Activated T-cell treated with anti-CD3 and anti-CD28 coated beads, Interleukin-2, amount 50 U/mL, for 4 hours (primary cell): ENCODE results near the gene DLGAP1. TPM values are rescaled to one million over a fixed set of nuclear protein-coding genes. Genes with fewer than 3 reads are reported as not detected.
A peak's percentile ranks its signal among the peaks of the same experiment; 100 is the strongest.

Experiments used
- ATAC-seq, 2 donors: fragments of 200-7000 bp; cut with Tn5 transposase; one replicate each; pipeline ENCODE4 v1.10.0; 2021
- DNase-seq: peaks from one replicate; pipeline ENCODE4 v3.0.0-alpha.2; 2020
- H3K27me3 Mint-ChIP-seq: one replicate; pipeline ENCODE4 v1.8.0; 2021; ENCODE audit warnings: low read depth, mixed read lengths
- H3K36me3 Mint-ChIP-seq: one replicate; pipeline ENCODE4 v1.8.0; 2022; ENCODE audit warnings: mixed read lengths; ENCODE audit not compliant: insufficient read depth
- H3K4me1 Mint-ChIP-seq: one replicate; pipeline ENCODE4 v1.8.0; 2021; ENCODE audit warnings: low read depth, mixed read lengths
- H3K4me3 Mint-ChIP-seq: one replicate; pipeline ENCODE4 v1.8.0; 2021; ENCODE audit warnings: mild to moderate bottlenecking, moderate library complexity, mixed read lengths
- H3K9me3 Mint-ChIP-seq: one replicate; pipeline ENCODE4 v1.8.0; 2021; ENCODE audit warnings: mixed read lengths
- total RNA-seq, 3 donors: library from RNA; stranded (reverse); gene quantifications; one replicate each; pipeline ENCODE4 v1.2.1, GENCODE V29; 2021

DLGAP1 gene
- total RNA-seq, 3 donors from 2014 or later: 0.16 TPM; not detected in 2

- no peaks in the 10 kb centered on the region for H3K9me3 Mint-ChIP-seq
- H3K27me3 Mint-ChIP-seq: peaks cover 7% of the 10 kb centered on the region
- no peaks in the 10 kb centered on the region for H3K4me1 Mint-ChIP-seq
- DNase-seq: no peak
- no peaks in the 10 kb centered on the region for H3K36me3 Mint-ChIP-seq
- no peak for ATAC-seq
- no peak overlapping the region for H3K4me3 Mint-ChIP-seq
These were observed 488.9 kb downstream of the DLGAP1 start for GRCh38 chr18:3966246-3966641.

DNA sequence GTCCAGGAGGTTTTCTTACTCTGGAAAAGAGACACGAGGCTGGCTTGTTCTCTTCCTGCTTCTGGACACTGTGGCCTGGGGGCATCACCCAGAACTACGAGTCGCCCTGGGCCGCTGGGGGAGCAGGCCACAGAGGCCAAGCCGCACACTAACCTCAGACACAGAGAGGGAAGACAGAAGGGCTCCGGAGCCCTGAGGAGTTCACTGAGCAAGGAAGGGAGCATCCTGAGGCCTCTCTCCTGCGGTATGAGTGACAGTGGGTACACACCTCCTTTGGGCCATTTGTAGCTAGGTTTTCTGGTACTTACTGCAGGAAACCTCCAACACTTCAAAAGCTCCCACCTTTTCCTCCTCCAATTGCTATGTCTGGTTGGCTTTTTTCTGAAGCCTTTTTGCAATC is 494.1 kb downstream of the DLGAP1 start:
- ATAC-seq: no peak
- peaks cover 11% of the 10 kb centered on the region for H3K27me3 Mint-ChIP-seq
- no peak overlapping the region for H3K4me3 Mint-ChIP-seq
- no peaks in the 10 kb centered on the region for H3K4me1 Mint-ChIP-seq
- DNase-seq: no peak
- H3K36me3 Mint-ChIP-seq: no peaks in the 10 kb centered on the region
- H3K9me3 Mint-ChIP-seq: no peaks in the 10 kb centered on the region

DNA sequence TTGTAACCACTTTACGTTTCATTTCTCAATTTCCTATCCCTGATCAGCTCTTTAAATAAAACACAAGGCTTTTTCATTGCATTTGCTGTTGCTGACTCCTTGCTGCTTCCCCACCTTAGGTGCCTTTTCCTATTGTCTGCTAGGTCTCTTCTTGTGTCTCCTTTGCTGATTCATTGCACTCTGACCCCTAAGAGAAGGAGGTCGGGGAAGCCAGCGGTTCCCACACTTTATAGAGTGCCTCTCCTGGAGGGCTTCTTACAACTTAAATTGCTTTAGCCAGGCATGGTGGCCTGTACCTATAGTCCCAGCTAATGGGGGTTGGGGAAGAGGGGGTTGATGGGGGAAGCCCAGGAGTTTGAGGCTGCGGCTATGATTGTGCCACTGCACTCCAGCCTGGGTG is 495.0 kb downstream of the DLGAP1 start:
- no peaks in the 10 kb centered on the region for H3K9me3 Mint-ChIP-seq
- no peaks in the 10 kb centered on the region for H3K36me3 Mint-ChIP-seq
- no peaks in the 10 kb centered on the region for H3K4me1 Mint-ChIP-seq
- H3K27me3 Mint-ChIP-seq: peaks cover 11% of the 10 kb centered on the region
- no peak for DNase-seq
- no peak overlapping the region for H3K4me3 Mint-ChIP-seq
- ATAC-seq: no peak

DNA sequence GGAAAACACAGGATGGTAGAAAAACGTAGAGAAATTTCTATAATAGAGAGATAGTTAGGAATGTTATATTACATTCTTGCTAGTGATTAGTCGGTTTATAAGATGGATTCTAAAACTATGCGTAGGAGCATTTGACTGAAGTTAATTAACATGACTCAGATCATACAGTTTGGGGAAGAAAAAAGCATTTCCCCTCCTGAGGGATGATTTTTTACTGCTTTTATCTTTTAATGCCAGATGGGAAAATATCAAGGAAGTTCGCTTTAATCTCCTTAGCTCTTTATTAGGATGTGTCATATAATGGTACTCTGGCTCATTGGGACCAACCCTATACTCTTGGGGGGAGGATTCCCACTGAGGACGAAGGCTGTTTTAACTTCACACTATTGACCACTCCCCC is 503.1 kb downstream of the DLGAP1 start:
- Mint-ChIP-seq H3K9me3 (no peaks in the 10 kb centered on the region), H3K27me3 (peaks cover 2% of the 10 kb centered on the region), H3K4me3 (no peak overlapping the region), H3K36me3 (no peaks in the 10 kb centered on the region), H3K4me1 (no peaks in the 10 kb centered on the region)
- no peak for DNase-seq
- ATAC-seq: no peak

DNA sequence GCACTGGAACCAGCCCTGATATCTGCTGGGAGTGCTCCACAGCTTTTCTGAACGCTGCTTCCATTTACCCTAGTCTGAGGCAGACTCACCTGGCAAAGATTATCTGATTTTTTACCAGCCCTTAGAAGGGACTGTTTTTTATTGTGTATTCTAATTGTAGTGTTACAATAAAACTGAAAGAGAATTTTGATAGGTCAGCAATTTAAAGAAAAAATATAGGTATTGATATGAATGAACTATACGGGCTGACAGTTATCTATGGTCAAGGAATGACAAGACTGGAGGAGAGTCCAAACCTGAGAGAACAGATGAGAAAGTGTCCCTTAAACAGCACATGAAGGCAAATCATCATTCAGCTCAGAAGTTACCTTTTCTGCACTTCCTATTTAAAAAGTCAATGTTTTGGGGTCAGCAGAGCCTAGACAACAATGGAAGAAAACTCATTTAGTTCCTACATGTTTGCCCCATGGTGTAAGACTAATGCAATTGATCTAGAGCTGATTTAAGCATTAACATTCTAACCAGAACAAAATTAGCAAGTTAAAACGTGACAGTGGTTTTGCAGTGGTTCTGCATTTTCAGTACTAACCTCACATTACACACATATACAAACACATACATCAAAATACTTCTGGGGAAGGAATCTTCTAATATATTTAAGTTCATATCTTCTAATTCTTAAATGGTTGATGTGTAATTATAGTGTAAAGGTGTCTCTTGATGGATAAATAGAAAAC is 504.3 kb downstream of the DLGAP1 start:
- H3K9me3 Mint-ChIP-seq: no peaks in the 10 kb centered on the region
- no peak for ATAC-seq
- no peak overlapping the region for H3K4me3 Mint-ChIP-seq
- no peak for DNase-seq
- no peaks in the 10 kb centered on the region for H3K36me3 Mint-ChIP-seq
- H3K27me3 Mint-ChIP-seq: peaks cover 2% of the 10 kb centered on the region
- H3K4me1 Mint-ChIP-seq: no peaks in the 10 kb centered on the region

DNA sequence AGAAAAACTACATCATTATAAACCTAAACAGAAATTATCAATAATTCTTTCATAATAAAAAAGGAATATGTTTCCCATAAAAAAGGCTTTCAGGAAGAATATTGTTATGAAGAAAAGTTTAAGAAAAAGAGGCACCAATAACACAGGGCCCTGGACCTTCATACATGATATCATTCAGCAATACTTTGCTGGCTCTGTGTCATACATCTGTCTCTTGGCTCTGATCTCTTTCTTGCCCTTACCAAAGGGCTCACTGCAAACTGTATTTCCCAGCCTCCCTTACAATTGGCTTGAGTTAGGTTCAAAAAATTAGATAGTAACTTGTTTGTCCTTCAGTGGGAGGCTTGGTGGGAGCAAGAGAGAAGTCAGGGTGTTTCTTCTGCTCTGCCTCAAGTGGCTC is 506.1 kb downstream of the DLGAP1 start:
- peaks cover 2% of the 10 kb centered on the region for H3K27me3 Mint-ChIP-seq
- H3K9me3 Mint-ChIP-seq: no peaks in the 10 kb centered on the region
- DNase-seq (no peak), ATAC-seq (no peak)
- no peak overlapping the region for H3K4me3 Mint-ChIP-seq
- no peaks in the 10 kb centered on the region for H3K4me1 Mint-ChIP-seq
- H3K36me3 Mint-ChIP-seq: no peaks in the 10 kb centered on the region

DNA sequence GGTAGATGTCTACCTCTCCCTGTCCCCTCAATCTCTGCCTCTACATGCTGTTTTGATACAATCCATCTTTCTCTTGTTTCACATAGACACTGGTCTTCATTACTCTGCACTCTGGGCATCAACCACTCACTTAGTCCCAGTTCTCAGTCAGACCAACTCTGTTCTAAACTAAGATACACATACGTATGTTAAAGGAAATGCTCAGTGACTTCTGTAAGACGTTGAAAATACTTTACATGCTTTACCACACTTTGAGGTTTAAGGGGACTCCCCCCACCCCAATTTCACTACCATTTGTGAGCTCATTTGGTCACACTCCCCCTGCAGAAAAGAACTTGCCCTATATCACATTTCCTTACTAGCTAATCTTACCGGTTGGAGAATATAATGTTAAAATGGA is 507.7 kb downstream of the DLGAP1 start:
- no peaks in the 10 kb centered on the region for H3K4me1 Mint-ChIP-seq
- ATAC-seq (no peak), DNase-seq (no peak)
- H3K36me3 Mint-ChIP-seq: no peaks in the 10 kb centered on the region
- H3K4me3 Mint-ChIP-seq: no peak overlapping the region
- peaks cover 2% of the 10 kb centered on the region for H3K27me3 Mint-ChIP-seq
- no peaks in the 10 kb centered on the region for H3K9me3 Mint-ChIP-seq

- no peak overlapping the region for H3K4me3 Mint-ChIP-seq
- H3K9me3 Mint-ChIP-seq: no peaks in the 10 kb centered on the region
- no peaks in the 10 kb centered on the region for H3K36me3 Mint-ChIP-seq
- no peaks in the 10 kb centered on the region for H3K4me1 Mint-ChIP-seq
- ATAC-seq (no peak), DNase-seq (no peak)
- peaks cover 4% of the 10 kb centered on the region for H3K27me3 Mint-ChIP-seq
These were observed 519.8 kb downstream of the DLGAP1 start for GRCh38 chr18:3935305-3935704.

GRCh38 chr18:3932276-3932675 is 522.8 kb downstream of the DLGAP1 start:
- peaks cover 3% of the 10 kb centered on the region for H3K27me3 Mint-ChIP-seq
- no peaks in the 10 kb centered on the region for H3K9me3 Mint-ChIP-seq
- H3K4me3 Mint-ChIP-seq: no peak overlapping the region
- H3K4me1 Mint-ChIP-seq: no peaks in the 10 kb centered on the region
- H3K36me3 Mint-ChIP-seq: no peaks in the 10 kb centered on the region
- ATAC-seq: no peak
- no peak for DNase-seq

DNA sequence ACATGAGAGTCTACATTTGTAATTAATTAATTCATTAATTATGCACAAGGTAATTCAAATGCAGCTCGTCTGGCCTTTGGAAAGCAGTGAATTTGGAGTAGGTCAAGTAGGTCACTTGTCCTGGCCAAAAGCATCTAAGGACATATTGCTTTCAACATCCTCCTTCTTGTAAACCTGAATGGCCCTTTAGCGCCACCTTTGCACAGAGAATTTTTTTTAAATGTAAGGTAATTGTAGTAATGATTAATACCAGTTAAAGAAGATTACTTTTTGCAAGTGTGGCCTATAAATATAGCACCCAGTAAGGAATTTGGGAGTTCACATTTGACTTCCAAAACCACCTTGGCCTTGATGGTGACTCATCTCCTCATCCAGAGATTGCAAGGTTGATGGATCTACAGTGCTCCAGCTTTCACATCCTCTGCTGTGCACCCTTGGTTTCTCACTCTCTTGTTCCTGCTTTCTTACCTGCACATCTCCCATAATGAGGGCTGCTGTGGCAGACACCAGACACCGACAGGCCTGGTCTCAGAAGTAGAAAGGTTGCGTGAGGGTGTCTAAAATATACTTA is 523.5 kb downstream of the DLGAP1 start:
- Mint-ChIP-seq H3K4me1 (no peaks in the 10 kb centered on the region), H3K9me3 (no peaks in the 10 kb centered on the region), H3K27me3 (peaks cover 2% of the 10 kb centered on the region), H3K4me3 (no peak overlapping the region), H3K36me3 (no peaks in the 10 kb centered on the region)
- no peak for ATAC-seq
- DNase-seq: no peak

DNA sequence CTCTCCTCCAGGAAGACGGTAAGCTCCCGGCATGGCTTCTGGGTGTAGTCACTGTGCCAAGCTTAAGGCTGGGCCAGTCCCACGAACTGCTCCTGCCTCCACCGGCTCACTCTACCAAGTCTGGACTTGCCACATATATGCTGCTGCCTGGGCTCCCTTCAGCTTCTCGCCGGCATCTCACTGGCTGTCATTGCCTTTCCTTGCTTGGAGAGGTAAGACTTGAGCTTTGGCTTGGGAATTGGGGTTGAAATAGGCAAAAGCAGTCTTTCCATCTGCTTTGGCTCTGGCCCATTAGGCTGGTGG is 524.1 kb downstream of the DLGAP1 start:
- DNase-seq: no peak
- H3K9me3 Mint-ChIP-seq: no peaks in the 10 kb centered on the region
- H3K4me1 Mint-ChIP-seq: no peaks in the 10 kb centered on the region
- ATAC-seq: no peak
- no peak overlapping the region for H3K4me3 Mint-ChIP-seq
- no peaks in the 10 kb centered on the region for H3K36me3 Mint-ChIP-seq
- H3K27me3 Mint-ChIP-seq: peaks cover 2% of the 10 kb centered on the region

DNA sequence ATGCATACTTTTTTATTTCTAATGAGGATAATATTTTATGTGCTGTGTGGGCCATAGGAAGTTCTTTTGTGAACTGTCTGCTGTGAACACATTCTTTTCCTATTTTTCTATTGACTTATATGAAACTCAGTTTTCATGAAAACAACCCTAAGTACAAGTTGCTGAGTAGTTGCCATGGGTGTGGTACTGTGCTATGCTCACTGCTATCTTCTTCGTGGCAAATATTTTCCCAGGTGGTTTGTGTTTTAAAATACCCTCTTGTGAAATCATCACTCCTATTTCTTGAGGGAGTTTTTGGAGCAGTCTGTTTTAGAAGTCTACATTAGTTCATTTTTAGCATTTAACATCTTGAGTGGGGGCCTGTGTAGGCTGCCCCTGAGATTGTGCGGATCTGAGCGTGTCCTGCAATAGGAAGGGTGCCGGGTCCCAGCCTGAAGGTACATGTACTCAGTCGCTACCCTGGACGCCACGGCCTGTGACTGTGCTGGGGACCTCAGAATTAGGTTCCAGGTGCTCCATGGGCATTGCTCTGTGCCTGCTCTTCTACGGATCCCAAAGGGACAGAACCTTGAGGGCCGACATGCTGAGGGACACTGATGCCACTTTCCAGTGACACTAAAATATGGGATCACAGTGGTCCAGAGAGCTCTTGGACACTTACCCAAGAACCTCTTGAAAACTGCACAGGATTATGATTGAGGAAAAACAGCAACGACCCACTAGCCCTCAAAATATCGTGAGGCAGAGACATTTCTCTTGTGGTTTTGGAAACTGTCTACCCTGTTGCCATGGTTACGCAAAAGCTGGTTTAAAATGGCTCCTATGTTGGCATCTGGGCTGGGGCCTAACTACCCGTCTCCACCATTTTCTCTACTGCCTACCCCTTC is 524.7 kb downstream of the DLGAP1 start:
- DNase-seq: no peak
- ATAC-seq: no peak
- Mint-ChIP-seq H3K4me3 (no peak overlapping the region), H3K4me1 (no peaks in the 10 kb centered on the region), H3K36me3 (no peaks in the 10 kb centered on the region), H3K9me3 (no peaks in the 10 kb centered on the region), H3K27me3 (peaks cover 2% of the 10 kb centered on the region)

- no peak for ATAC-seq
- no peaks in the 10 kb centered on the region for H3K4me1 Mint-ChIP-seq
- no peak for DNase-seq
- H3K36me3 Mint-ChIP-seq: no peaks in the 10 kb centered on the region
- H3K27me3 Mint-ChIP-seq: peaks cover 6% of the 10 kb centered on the region
- H3K9me3 Mint-ChIP-seq: no peaks in the 10 kb centered on the region
- H3K4me3 Mint-ChIP-seq: no peak overlapping the region
These were observed 530.7 kb downstream of the DLGAP1 start for GRCh38 chr18:3924455-3924854.

- H3K27me3 Mint-ChIP-seq: peaks cover 6% of the 10 kb centered on the region
- H3K4me3 Mint-ChIP-seq: no peak overlapping the region
- no peaks in the 10 kb centered on the region for H3K4me1 Mint-ChIP-seq
- ATAC-seq (peak in 1 of 2 donors; percentile 27), DNase-seq (no peak)
- H3K9me3 Mint-ChIP-seq: no peaks in the 10 kb centered on the region
- H3K36me3 Mint-ChIP-seq: no peaks in the 10 kb centered on the region
These were observed 531.4 kb downstream of the DLGAP1 start for GRCh38 chr18:3923750-3924149.

DNA sequence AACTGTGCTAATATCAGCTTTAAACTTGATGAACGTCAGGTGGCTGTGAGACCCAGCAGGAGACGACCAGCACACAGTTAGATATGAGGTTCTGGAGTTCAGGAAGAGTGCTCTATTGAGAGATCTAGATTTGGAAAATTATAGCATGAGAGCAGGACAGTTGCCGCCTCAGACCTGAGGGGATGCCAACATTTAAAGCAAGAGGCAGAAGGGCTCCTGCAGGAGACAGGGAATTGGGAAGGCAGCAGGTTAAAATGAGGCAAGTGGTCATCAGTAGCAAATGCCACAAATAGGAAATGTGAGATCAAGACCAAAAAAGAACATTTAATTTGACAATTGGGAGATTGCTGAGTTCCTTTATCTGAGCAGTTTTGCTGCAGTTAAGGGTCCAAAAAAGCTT is 533.3 kb downstream of the DLGAP1 start:
- no peaks in the 10 kb centered on the region for H3K36me3 Mint-ChIP-seq
- H3K4me3 Mint-ChIP-seq: no peak overlapping the region
- H3K27me3 Mint-ChIP-seq: peaks cover 7% of the 10 kb centered on the region
- H3K9me3 Mint-ChIP-seq: no peaks in the 10 kb centered on the region
- H3K4me1 Mint-ChIP-seq: no peaks in the 10 kb centered on the region
- ATAC-seq: no peak
- DNase-seq: no peak
